Fibroblast of pulmonary artery (primary cell): ENCODE measurements around the gene PLXNA3.

Experiments
- DNase-seq: peaks from one replicate; pipeline ENCODE4 v3.0.0-alpha.2; 2010; ENCODE audit warnings: low read depth
- H3K4me3 ChIP-seq: replicated peaks from 2 replicates; pipeline ENCODE4 v1.5.1; 2011; ENCODE audit warnings: low read depth, mild to moderate bottlenecking, control low read depth, low read length, moderate library complexity
- CTCF ChIP-seq: IDR thresholded peaks from 2 replicates; pipeline ENCODE4 v1.5.1; 2011; ENCODE audit warnings: mild to moderate bottlenecking, control low read depth, low read length, inconsistent platforms; ENCODE audit errors: missing control alignments

The PLXNA3 gene

GRCh38 chrX:154525606-154526490 lies 67.8 kb downstream of the PLXNA3 start:
- DNase-seq = no peak
- H3K4me3 ChIP-seq = no peak overlapping the region
- TF ChIP-seq CTCF = no peak

GRCh38 chrX:154526901-154527675 lies 69.0 kb downstream of the PLXNA3 start:
- peak; percentile 60 for TF ChIP-seq CTCF
- peak; percentile 82 for DNase-seq
- peak overlapping the region; percentile 19 for H3K4me3 ChIP-seq
